Fibroblast of skin of left quadriceps (primary cell): Measurements from ENCODE around the gene STK11IP.

Experiments
- DNase-seq, 2 experiments: peaks; one replicate each; pipeline ENCODE4 v3.0.0-alpha.2; 2013; ENCODE audit warnings: low read depth in 2 of 2

STK11IP gene

DNA sequence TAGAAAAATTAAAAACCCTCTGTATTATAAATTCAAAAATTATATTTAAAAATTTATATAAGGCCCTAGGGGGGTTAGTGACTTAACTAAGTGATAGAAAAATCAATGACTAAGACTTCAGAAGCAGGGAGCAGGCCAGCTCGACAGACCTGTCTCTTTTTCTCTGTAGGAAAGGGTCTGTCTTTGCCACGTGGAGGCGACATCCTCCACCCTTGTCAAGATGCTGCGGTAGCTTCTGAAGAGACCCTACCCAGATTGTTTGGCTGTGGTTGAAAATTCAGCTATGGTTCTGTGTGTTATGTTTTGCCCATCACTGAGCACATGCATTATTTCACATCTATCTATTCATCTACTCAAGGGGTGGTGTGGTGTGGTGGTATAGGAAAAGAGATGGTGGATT is 21.6 kb downstream of the STK11IP start:
- DNase-seq = no peak

DNA sequence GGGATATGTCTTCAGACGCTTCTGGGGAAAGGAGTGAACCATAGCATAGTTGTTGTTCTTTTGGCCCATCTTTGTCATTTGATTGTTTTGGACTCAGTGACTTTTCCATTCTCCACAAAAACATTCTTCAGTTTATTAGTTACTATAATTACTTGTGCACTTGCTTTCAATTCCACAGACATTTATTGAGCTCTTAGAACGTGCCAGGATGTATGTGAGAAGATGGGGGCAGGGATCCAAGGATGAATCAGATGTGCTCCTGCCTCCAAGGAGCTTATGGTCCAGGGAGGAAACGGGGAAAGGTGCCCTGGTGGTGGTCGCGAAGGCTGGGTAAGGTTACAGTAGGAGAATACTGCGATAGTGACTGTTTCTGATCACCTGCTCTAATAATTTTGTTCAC is 22.9 kb downstream of the STK11IP start:
- no peak for DNase-seq

DNA sequence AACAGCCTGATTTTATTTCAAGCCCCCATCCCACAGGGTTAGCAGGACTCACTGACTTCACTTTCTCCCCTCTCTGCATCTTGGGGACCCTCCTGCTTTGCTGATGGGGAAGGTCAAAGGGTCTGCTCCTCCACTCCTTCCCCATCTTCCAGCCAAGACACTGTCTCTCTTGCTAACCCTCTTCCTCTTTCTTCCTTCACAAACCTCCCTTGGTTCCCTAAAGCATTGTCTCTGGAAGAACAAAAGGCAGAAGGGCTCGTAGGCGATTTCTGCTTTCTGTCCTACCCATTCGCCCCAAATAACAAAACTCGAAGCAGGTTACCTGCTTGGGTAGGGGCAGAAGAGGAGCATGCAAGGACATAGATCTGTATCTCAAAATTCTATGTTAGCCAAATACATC is 24.3 kb downstream of the STK11IP start:
- DNase-seq = no peak

DNA sequence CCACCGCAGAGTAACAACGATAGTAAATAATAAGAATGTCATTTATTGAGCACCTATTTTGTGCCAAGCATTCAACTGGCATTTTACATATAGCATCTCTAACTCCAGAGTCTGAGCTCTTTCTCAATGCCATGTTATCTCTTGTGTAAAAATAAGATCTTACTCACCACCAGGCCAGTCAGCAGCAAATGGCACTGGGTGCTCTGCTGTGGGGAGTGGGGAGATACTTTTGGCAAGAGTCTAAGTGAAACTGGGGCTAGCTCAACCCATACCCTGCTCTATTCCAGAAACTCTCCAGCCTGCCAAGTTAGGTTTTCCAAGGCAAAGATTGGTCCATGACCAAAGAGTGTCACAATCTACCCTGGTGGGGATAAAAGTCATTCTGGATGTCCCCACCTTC is 24.8 kb downstream of the STK11IP start:
- no peak for DNase-seq

DNA sequence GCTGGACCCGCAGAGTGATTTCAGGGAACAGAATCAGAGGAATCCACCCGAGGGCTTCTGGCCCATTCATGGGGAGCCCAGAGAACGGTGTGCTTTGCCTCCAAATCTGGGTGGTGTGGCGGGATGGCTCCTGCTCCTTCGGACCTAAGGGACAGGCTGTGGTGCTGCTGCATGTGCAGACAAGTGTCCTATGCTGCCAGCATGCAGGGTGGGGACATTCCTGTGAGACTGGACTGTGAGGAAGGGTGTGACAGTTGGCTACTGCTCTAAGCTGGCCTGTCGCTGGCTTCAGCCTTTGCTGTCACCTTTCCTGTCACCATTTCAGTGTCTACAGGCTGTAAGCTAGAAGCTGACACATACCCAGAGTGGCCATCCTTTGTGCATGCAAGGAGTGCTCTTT is 26.9 kb downstream of the STK11IP start:
- DNase-seq = no peak

DNA sequence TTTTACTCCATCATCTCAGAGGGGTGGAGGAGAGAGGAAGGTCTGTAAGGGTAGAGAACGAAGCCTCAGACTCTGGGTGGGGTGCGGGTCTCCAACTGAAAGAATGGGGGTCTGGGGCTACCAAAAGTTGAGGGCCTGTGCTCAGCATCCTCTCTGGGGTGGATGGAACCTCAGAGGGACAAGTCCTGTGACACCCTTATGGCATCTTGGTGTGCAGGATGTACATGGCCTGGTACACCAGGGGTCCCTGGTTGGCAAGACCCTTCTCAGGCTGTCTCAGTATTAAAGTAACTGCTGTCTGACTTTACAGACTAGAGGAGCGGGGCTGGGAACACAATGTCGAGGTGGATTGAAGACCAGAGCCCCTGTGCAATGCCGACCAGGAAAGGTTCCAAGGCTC is 27.5 kb downstream of the STK11IP start:
- no peak for DNase-seq

DNA sequence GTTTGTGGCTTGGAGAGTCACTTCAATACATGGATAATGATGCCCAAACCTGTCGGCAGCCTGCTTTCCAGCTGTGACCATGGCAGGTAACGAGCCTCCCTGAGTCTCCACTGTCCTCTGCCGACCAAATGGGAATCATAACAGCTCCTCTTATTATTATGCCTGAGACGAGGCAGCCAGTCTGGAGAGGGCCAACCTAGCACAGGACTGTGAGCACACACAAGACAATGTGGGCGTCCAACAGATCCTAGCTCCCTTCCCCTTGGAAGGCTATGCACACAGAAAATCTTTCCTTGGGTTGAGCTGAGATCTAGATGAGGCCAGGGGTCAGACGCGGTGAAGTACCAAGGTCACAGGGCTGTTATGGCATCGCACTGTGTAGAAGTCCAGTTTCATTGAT is 28.9 kb downstream of the STK11IP start:
- DNase-seq = no peak

DNA sequence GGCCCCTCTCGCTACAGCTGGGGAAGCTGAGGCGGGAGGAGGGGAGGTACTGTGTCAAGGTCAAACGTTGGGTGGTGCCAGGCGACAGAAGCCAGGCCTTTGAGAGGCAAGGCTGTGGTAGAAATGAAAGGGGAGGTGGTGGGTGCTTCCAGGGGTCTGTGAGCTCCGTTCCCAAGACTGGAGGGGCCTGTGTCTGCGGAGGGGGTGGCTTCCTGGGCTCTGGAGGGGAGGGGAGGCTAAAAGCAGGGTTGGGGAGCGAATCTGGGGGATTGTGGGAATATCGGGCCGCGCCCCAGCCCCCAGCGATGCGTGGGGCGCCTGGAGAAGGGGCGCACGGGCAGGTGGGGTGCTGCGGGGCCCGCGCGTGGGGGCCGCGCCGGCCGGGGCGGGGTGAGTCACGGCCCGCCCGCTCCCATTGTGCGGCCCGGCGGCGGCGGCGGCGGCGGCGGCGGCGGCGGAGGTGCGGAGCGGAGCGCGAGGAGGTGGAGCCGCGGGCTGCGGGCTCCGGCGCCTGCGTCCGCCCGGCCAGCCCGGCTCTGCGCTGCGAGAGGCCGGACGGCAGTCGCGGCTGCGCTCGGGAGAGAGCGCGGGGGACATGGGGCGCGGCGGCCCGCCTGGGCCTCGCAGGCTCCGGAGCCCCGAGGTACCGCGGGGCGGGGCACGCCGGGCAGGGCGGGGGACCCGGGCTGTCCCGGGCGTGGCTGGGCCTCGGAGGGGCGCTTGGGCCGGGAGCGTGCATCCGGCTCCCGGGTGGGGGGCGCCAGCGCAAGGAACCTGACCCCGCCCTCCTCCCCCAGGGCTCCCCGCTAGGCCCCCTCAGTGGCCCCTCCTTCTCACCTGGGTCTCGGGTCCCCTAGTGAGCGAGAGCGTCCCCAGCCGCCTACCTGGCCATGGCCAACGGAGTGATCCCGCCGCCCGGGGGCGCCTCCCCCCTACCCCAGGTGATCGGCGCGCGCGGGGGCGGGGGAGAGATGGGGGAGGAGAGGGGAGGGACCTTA is 29.7 kb downstream of the STK11IP start, which contains the start of gene SLC4A3:
TSS of gene SLC4A3 (plus strand) at position 528 of the 998 bp plus-strand sequence. CDS start at position 891, 363 bp downstream.
- peak in 1 of 2 experiments; percentile 15 for DNase-seq

DNA sequence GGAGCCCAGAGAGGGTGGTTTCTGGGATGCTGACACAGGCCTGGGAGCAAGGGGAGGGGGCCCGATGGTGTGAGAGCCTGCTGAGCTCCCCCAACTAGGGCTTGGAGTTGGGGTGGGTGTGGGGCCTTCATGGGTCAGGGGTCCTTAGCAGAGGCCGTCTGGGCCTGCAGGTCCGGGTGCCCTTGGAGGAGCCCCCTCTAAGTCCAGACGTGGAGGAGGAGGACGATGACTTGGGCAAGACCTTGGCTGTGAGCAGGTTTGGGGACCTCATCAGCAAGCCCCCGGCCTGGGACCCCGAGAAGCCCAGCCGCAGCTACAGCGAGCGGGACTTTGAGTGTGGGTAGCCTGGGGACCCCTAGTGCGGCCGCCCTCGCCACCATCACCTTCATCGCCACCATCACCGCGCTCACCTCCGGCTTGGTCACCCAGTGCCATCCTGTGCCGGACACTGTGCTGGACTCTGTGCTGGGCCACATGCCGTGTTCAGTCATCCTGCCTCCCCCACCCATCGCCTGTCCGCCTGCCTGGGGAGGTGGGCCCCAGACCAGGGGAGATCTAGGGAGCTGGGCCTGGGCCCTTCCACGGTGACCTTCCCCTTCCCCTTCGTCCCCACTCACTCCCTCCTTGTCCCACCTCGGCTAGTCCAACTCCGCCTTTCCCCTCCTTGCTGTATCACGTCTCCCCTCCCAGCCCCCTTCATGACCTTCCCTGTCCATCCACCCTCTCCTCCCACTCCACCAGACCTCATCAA is 30.8 kb downstream of the STK11IP start:
- DNase-seq = no peak

DNA sequence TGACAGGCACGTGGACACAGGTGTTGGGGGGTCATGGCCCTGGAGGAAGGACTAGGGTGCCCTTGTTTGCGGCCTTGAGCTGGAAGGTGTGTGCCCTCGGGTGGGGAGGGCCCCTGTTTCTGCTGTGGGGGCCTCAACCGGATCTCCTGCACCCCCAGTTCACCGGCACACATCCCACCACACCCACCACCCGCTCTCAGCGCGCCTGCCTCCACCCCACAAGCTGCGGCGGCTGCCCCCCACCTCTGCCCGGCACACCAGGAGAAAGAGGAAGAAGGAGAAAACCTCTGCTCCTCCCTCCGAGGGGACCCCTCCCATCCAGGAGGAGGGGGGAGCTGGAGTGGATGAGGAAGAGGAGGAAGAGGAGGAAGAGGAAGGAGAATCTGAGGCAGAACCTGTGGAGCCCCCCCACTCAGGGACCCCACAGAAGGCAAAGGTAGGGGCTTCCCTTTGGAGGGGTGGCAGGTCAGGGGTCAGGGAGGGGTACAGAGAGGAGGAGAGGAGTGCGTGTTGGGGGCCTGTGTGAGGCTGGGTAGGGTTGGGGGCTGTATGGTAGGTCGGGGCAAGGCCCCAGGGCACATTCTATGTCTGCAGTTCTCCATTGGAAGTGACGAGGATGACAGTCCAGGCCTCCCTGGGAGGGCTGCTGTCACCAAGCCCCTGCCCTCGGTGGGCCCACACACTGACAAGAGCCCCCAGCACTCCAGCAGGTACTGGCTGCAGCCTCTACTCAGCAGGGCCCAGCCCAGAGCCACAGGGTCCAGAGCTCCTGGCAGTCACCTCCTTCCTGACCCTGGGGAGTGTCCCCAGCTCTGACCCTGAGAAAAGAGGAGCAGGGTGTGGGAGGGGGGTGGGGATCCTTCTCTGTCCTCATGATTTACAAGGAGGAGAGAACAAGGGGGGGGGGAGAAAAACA is 31.6 kb downstream of the STK11IP start:
- DNase-seq = no peak

DNA sequence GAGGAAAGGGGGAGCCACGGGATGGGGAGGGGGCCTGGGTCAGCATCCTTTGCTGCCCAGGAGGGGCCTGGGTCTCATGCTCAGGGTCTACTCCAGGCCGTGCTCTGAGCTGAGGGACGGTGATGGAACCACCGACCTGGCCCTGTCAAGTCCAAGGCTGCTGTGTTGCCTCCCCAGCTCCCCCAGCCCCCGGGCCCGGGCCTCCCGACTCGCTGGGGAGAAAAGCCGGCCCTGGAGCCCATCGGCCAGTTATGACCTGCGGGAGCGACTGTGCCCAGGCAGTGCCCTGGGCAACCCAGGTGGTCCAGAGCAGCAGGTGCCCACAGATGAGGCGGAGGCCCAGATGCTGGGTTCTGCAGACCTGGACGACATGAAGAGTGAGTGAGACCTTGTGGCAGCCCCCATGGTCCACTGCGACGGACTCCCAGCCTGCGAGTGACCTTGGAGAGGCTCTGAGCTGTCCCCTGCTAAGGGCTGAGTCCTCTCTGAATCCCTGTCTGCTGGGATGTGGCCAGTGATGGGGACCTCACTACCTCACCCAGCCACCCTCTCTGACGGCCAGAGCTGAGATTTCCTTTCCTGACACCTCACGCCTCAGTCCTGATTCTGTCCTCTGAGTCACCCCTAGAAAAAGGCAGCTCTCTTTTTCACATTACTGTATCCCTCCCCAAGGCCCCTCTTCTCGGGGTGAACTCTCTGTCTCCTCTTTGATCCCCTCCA is 32.5 kb downstream of the STK11IP start:
- DNase-seq = no peak

DNA sequence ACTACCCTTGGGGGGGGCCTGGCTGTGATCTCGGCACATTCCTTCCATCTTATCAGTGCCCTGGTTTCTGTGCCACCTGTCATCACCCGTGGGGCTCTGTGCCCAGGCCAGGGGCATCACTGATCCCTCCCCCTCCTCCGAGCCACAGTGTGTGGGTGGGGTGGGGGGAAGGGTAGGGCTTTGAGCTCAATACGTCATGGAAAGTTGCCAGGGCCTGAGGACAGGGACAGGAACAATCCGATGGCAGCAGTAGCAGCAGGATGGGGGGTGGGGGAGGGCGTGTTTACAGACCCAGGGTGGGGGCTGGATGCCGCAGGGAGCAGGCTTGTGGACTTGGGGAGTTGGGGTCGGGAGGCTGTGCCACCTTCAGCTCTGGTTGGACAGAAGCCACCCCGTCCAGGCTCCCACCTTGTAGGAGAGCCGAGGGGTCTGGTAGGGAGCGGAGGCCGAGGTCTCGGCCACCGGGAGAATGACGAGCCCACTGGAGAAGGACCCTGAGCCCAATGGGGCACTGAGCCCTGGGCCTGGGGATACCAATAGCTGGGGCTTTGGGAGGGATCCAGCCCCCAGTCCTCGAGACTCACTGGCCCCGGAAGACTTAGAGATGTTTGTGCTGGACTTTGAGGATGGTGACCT is 33.2 kb downstream of the STK11IP start:
- no peak for DNase-seq

DNA sequence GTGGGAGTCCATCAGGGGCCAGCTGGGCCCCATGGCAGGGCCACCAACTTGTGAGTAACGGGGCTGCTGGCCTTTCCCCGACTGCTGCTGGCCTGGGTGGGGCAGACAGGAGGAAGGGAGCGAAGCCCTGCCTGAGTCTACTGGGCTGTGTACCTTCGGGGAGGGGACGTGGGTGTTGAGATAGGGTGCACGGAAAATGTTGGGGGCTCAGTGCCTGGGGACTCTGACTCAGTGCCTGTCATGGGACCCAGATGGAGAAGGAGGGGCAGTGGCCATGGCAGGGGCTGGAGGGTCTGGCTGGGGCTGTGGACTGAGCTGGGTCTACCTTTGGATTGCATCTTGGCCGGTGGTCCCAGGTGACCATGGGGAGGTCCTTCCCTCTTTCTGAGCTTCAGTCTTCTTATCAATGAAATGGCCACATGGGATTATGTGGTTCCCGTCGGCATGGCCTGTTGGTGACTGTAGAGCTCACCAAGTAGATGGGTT is 33.8 kb downstream of the STK11IP start:
- DNase-seq = no peak

DNA sequence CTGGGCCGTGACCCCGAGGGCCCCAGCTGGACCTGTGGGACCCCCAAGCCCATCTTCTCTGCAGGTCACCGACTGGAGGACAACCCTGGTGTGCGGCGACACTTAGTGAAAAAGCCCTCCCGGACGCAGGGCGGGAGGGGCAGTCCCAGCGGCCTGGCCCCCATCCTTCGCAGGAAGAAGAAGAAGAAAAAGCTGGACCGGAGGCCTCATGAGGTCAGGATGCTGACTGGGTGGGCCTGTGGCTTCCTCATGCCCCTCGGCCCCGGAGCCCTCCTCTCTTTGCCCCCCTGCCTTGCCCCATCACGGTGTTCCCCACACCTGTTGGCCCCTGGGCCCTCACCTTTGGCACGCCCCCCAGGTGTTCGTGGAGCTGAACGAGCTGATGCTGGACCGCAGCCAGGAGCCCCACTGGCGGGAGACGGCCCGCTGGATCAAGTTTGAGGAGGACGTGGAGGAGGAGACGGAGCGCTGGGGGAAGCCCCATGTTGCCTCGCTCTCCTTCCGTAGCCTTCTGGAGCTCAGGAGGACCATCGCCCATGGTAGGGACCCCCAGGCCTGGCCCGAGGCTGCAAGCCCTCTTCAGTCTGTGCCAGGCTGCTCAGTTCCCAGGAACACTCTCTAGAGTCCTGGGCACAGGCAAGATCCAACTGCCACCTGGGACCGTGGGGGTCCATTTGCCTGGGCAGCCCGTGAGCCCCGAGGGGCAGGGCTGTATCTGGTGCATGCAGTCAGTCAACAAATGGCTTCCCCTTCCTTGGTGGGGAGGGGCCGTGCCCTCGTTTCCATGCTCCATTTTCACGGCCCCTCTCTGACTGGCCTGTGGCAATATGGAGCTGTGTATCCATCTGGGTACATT is 34.5 kb downstream of the STK11IP start:
- DNase-seq = no peak

DNA sequence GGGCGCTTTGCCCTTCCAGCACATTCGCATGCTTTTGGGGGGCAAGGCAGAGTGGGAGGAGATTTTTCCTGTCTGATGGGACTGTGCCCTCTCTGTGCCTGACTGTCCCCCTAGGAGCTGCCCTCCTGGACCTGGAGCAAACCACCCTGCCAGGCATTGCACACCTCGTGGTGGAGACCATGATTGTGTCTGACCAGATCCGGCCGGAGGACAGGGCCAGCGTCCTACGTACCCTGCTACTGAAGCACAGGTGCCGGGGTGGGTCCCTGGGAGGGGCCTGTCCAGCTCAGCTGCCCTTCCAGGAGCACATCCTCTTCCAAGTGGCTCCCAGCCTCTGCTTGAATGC is 35.1 kb downstream of the STK11IP start:
- no peak for DNase-seq

DNA sequence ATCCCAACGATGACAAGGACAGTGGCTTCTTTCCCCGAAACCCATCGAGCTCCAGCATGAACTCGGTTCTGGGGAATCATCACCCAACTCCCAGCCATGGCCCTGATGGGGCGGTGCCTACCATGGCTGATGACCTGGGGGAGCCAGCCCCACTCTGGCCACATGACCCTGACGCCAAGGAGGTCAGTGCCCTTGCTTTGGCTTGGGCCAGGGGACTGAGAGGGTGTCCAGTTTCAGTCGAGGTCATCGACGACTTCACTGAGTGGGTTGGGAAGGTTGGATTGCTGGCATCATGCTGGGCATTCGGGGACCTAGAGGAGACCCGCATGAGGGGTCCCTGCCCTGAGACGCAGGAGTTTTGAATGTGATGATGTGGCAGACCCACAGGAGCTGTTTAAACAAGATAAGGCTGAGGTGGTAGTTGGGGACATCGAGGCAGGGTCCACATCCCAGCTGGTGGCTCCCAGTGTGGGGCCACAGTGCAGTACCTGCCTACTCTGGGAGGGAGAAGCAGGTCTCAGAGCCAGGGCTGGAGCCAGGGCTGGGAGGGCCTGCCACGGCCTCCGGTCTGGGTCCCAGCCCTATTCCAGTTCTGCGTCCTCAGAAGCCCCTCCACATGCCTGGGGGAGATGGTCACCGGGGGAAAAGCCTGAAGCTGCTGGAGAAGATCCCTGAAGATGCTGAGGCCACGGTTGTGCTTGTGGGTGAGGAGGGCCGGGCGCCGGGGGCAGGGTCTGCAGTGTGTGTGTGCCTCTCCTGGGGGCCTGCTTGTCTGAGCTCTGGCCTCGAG is 35.8 kb downstream of the STK11IP start:
- DNase-seq = no peak

DNA sequence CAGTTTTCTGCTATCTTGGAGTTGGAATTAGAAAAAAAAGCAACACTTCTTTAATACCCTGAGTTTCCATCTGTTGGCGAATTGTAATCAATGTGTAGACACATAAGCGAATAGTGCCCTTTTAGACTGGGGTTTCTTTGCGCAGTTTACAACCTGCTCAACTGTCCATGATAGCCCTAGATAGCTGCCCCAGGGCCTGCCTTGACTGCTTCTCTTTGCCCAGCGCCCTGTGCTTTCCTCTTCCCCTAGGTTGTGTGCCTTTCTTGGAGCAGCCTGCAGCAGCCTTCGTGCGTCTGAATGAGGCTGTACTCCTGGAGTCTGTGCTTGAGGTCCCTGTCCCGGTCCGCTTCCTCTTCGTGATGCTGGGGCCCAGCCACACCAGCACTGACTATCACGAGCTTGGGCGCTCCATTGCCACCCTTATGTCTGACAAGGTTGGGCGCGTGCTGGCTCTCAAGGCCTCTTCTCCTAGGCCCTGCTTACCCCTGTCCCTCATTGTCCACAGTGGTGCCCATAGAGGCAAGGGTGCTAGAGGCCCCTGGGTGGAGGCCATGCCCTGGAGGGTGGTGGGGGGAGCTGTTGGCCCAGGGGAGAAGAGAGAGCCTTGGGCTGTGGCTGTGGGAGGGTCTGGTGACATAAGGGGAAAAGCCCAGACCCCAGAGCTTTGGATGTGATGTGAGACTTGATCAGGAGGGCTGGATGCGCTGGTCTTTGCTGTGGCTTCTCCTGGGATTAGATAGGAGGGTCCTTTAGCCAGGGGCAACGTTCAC is 36.7 kb downstream of the STK11IP start:
- no peak for DNase-seq
